ENCODE results near the gene DDAH2. TPM values are rescaled to one million over a fixed set of nuclear protein-coding genes. Genes with fewer than 3 reads are reported as not detected.

DDAH2 gene
- 46.1 and 55.6 TPM in 2 replicates for total RNA-seq (2014; rRNA removed; shearing (Covaris generic))

DNA sequence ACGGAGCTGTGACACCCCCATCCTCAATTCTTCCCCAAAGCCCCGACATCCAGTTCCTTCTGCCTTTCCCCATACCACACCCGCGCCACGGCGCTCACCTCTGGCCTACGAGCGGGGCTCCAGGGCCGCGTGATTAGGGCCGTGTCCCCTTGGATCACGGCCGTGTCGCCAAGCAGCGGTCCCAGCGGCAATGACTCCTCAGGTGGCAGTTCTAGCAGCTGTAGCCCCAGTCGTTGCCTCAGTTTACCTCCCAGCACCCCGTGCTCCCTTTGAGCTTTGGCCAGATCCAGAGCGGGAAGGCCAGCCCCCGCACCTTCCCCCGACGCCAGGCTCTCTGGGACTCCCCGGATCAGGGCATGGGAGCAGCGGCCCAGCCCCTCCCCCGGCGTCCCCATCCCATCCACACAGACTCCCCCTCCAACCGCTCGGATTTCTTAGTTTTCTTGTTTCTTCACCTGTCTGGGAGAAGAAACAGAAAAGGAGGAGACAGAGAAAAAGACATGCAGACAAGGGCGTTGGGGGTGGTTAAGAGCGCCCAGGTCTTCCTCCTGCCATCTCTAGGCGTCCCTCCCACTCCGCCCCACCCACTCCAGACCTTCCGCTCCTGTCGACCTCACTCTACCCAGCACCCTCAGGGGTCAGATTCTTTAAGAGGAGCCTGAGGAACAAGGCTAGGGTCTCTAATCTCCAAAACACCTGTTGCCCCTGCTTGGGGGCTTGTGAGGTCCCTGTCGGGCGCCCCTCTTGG is at the start of gene DDAH2:
Gene DDAH2, minus strand, starts transcription at position 533 of the 748 bp plus-strand sequence. Its CDS starts 138 bp downstream, at position 395.
- DNase-seq (ENCODE audit: low read depth) = no peak

GRCh38 chr6:31778193-31778592 is 49.1 kb upstream of the DDAH2 start:
- DNase-seq (ENCODE audit: low read depth) = no peak

- DNase-seq (ENCODE audit: low read depth) = no peak
Measured at GRCh38 chr6:31777667-31778050, 48.6 kb upstream of the DDAH2 start.

- peak; percentile 96 for DNase-seq (ENCODE audit: low read depth)
Measured at GRCh38 chr6:31776989-31777666, 48.0 kb upstream of the DDAH2 start, which contains the start of gene VWA7. Gene VWA7 (minus strand): TSS chr6:31777328. CDS start chr6:31776779, 549 bp downstream.

GRCh38 chr6:31776485-31776988 is 47.4 kb upstream of the DDAH2 start:
- no peak for DNase-seq (ENCODE audit: low read depth)

- no peak for DNase-seq (ENCODE audit: low read depth)
Measured at GRCh38 chr6:31775633-31776484, 46.8 kb upstream of the DDAH2 start.

GRCh38 chr6:31775184-31775583 is 46.1 kb upstream of the DDAH2 start:
- DNase-seq (ENCODE audit: low read depth) = no peak

- peak; percentile 51 for DNase-seq (ENCODE audit: low read depth)
Measured at GRCh38 chr6:31771992-31772358, 42.9 kb upstream of the DDAH2 start.

DNA sequence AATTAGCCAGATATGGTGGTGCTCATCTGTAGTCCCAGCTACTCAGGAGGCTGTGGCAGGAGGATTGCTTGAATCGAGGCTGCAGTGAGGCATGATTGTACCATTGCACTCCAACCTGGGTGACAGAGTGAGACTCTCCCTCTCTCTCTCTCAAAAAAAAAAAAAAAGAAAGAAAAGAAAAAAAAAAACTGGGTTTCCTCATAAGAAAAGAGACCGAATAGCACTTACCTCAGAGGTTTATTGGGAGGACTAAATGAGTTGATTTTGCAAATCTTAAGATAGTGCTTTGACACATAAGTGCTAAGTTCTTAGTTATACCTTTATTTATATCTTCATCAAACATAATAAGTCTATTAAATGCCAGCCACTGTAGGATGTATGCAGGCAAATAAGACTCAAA is 41.8 kb upstream of the DDAH2 start:
- no peak for DNase-seq (ENCODE audit: low read depth)

DNA sequence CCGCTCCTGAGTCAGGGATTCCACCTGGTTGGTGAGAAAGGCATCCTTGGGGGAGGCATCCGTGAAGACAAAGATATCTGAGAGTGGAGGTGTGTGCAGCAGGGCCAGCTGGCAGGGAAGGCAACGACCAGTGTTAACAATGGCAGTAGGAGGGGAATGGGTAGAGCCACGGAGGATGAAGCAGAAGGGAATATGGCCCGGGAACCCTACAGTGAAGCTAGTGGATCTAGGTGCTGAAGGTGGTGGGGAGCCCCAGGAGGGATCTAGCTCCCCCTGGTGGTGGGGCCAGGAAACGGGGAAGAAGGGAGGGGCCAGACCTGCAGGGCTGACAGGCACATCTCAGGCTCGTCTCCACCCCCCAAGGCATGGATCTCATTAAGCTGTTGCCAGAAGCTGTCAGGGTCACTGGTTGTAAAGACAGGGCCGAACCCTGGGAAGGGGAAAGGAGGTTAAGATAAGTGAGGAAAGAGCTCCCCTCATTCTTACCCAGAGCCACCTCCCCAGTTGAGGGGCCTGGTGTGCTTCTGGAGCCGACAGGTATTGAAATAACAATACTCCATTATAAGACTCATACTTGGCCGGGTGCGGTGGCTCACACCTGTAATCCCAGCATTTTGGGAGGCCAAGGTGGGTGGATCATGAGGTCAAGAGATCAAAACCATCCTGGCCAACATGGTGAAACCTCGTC is 40.7 kb upstream of the DDAH2 start:
- peak; percentile 78 for DNase-seq (ENCODE audit: low read depth)

- DNase-seq (ENCODE audit: low read depth) = no peak
Measured at GRCh38 chr6:31768363-31769257, 39.5 kb upstream of the DDAH2 start.

- no peak for DNase-seq (ENCODE audit: low read depth)
Measured at GRCh38 chr6:31767096-31767645, 38.1 kb upstream of the DDAH2 start.

GRCh38 chr6:31765910-31766794 is 37.1 kb upstream of the DDAH2 start:
- no peak for DNase-seq (ENCODE audit: low read depth)

- DNase-seq (ENCODE audit: low read depth) = no peak
Measured at GRCh38 chr6:31765559-31765909, 36.4 kb upstream of the DDAH2 start.

DNA sequence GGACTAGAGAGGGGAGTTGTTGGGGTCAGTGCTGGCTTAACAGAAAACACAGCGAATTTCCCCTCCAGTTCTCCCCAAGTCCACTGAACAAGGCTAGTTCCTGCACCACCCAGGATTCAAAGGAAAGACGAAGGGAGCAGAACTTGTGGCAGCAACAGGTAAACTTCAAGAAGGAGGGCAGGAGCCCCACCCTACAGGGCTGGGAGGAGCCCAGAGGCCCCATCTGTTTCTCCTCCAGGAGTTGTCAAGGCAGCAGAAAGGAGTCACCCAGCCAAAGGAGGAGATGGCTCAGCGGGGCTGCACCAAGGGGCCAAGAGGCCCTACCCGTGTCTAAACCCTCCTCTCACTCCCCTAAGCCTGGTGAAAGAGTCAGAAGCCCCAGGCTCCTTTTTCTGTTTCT is 35.1 kb upstream of the DDAH2 start:
- DNase-seq (ENCODE audit: low read depth) = no peak

DNA sequence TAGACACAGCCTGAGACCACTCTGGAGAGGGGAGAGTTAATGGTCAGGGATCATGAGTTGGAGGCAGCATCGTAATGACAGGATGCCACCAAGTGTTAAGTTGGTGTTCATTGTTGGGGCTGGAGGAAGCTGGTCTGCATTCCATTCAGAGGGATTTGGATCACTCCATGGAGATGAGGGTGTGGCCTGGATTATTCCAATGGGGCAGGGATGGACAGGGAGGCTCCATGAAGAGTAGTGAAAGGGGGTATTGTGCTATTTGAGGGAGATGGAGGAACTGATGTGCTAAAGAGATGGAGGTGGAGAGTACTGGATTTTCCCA is 34.5 kb upstream of the DDAH2 start:
- DNase-seq (ENCODE audit: low read depth) = no peak

DNA sequence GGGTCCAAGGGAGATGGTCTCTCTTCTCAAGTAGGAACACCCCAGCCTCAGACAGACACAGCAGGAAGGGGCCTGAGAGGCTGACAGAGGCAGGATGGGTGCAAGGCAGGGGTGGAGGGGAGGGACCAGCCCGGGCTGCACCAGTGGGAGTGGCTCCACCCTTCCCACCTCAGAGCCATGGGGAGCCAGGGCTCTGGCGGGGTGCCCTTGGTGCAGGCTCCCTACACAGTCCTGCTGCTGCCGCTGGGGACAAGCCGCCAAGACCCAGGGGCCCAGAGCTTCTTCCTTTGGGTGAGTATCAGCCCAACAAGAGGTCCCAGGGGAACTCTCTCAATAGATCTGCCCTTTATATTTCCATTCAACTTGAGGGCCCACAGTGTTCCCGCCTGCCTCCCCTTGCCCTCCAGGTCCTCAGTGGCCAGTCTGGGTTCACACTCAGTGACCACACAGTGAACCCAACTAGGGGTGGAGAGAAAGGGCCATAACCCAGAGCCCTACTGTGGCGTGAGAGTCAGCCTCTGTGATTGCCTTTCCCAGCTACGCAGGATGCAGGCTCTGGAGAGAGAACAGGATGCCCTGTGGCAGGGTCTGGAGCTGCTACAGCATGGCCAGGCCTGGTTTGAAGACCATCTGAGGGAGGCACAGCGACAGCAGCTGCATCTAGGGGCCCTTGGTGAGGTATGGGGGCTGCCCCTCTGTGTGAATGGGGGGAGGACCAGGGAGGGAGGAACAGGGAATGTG is 33.9 kb upstream of the DDAH2 start:
- DNase-seq (ENCODE audit: low read depth) = no peak

DNA sequence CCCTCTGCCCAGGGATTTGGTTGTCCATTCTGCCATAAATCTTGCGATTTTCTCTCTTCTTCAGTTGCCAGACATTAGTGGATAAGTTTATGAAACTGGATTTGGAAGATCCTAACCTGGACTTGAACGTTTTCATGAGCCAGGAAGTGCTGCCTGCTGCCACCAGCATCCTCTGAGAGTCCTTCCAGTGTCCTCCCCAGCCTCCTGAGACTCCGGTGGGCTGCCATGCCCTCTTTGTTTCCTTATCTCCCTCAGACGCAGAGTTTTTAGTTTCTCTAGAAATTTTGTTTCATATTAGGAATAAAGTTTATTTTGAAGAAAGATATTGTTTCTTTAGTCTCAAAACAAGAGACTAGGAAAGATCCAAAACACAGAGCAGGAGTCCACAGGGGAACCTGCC is 33.3 kb upstream of the DDAH2 start, which contains the start of gene SAPCD1:
Gene SAPCD1, plus strand, starts transcription at position 301 of the 400 bp plus-strand sequence. CDS start 399 bp downstream, outside the sequence.
- DNase-seq (ENCODE audit: low read depth) = no peak

DNA sequence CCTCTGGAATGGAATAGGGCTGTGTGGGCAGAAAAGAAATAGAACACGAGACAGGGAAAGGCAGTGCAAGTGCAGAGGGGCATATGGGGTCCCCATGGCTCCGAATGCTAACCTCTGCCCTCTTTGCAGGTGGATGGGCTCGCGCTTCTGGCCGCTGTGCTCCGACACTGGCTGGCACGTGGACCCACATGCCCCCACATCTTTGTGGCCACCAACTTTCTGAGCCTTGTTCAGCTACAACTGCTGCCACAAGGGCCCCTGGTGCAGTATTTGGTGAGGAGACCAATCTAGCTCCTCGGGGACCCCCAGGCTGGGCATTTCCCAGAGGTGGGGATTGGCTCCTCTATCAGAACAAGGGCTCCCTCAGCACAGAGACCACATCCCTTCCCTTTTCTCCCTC is 32.2 kb upstream of the DDAH2 start:
- no peak for DNase-seq (ENCODE audit: low read depth)
